Coronary artery (tissue), 2 donors: ENCODE results near the gene SYT7.

Experiments
- DNase-seq: peaks from one replicate; pipeline ENCODE4 v3.0.0-alpha.2; 2017; ENCODE audit warnings: low spot score
- H3K27ac ChIP-seq, 2 donors: fragments of 200-600 bp; sonication (generic); one replicate each; pipeline ENCODE4 v1.5.1; 2016 to 2019
- H3K4me3 ChIP-seq: fragments of 200-600 bp; sonication (generic); 2 replicates; pipeline ENCODE4 v1.5.1; 2016; ENCODE audit warnings: mild to moderate bottlenecking, moderate library complexity
- TF ChIP-seq, protein P1 (sequence below): fragments of 200-600 bp; sonication (generic); IDR thresholded peaks from one replicate; pipeline ENCODE4 v1.5.1; 2019; ENCODE audit warnings: antibody characterized with exemption

SYT7 gene

DNA sequence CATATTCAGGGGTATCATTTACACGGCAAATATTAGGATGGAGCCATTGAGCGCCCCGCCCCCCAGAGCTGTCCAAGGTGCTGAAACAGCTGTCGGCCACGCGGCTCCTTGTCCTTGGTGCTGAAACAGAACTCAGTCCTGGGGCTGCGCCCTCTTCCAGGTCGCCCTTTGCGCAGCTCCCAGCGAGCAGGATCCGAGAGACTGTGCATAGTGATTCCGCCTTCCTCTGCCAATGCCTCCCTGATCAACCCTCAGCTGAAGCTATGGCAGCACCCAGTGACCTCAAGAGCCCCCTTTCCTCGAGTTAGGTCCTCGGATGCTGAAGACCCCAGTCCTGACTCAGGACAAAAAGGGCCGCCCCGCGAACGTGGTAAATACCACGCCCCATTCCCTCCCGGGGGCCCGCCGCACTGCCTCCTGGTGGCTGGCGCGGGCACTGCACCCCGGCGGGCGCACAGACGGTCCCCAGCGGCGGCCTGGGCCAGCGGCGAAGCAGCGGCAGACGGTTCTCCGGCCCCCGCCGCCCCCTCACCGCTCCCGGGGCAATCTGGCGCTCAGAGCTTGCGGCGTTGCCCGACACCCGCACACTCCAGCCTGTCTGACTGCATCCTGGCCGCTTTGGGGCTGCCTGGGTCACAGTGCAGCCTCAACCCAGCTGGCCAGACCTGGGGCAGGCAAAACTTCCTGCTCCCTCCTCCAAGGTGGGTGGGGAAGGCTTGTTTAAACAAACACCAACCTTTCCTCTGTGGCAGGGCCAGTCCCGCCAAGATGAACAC lies 13.4 kb downstream of the SYT7 start:
- Histone ChIP-seq H3K27ac (no peak overlapping the region), H3K4me3 (no peak overlapping the region)
- TF ChIP-seq, protein P1, sequence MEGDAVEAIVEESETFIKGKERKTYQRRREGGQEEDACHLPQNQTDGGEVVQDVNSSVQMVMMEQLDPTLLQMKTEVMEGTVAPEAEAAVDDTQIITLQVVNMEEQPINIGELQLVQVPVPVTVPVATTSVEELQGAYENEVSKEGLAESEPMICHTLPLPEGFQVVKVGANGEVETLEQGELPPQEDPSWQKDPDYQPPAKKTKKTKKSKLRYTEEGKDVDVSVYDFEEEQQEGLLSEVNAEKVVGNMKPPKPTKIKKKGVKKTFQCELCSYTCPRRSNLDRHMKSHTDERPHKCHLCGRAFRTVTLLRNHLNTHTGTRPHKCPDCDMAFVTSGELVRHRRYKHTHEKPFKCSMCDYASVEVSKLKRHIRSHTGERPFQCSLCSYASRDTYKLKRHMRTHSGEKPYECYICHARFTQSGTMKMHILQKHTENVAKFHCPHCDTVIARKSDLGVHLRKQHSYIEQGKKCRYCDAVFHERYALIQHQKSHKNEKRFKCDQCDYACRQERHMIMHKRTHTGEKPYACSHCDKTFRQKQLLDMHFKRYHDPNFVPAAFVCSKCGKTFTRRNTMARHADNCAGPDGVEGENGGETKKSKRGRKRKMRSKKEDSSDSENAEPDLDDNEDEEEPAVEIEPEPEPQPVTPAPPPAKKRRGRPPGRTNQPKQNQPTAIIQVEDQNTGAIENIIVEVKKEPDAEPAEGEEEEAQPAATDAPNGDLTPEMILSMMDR = no peak
- no peak for DNase-seq

DNA sequence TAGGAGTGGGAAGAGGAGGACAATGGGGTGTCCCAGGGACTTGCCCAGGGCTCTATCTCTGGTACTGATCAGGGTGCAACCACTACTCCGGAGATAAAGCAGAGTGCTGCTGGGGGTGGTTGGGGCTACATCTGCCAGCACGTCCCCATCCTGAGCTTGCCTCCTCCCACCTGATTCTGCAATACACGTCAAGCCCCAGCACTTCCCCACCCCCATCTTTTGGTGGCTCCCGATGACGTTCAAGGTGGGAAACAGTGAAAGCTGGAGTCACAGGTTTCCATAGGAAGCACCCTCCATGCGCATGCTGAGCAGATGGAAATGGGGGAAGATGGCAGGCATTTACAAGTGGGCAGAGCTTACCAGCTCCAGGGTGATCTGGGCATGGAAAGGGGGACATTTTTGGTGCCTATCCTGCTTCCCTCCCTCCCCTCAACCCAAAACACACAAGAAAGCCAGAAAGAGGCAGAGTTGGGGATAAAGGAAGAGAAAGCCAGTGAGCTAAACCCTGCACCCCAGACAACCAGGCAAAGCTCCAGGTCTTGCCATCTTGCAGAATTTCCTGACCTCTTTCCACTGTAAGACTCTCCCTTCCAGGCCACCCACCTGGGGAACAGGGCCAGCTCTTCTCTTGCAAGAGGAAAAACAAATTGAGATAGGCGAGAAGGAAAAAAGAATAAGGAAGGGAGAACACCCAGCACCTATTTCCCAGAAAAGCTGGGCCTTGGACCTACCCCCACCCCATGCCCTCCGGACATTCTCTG lies 15.8 kb downstream of the SYT7 start:
- no peak overlapping the region for H3K27ac ChIP-seq
- DNase-seq = no peak
- H3K4me3 ChIP-seq = no peak overlapping the region
- TF ChIP-seq, protein P1 = no peak

DNA sequence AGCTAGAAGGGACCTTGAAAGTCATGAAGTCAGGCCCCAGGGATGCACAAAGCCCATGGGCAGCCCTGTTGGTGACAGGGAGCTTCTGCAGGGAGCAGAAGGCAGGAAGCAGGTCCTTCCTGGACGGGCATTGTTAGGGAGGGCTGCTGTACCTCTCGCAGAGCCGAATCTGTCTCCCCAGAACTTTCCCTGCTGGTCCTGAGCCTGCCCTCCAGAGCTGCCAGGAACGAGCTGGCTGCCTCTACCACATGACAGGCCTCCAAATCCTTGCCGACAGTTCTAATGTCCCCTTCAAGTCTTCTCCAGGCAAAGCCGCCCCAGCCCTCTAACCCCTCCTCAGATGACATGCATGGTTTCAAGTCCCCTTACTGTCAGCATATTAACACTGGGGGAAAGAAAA lies 20.1 kb downstream of the SYT7 start:
- no peak overlapping the region for H3K27ac ChIP-seq
- TF ChIP-seq, protein P1 = no peak
- no peak for DNase-seq
- no peak overlapping the region for H3K4me3 ChIP-seq

DNA sequence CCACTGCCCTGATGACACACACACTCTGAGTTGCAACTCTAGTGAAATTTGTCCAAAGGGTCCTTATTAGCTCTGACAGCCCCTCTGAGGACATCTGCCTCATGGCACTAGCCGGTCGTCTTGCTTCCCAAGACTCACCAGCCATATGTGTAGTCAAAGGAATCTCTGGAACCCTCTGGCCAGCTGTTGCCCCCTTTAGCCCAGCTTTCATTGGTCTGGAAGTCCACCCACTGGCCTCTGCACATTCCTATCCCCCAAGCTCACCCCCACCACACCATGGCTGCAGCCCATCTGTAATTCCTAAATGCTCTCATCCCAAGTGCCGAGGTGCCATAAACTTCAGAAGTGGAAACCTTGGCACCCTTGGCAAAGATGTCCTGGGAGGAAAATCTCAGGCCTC lies 24.3 kb downstream of the SYT7 start:
- Histone ChIP-seq H3K27ac (no peak overlapping the region), H3K4me3 (no peak overlapping the region)
- TF ChIP-seq, protein P1 = no peak
- no peak for DNase-seq

DNA sequence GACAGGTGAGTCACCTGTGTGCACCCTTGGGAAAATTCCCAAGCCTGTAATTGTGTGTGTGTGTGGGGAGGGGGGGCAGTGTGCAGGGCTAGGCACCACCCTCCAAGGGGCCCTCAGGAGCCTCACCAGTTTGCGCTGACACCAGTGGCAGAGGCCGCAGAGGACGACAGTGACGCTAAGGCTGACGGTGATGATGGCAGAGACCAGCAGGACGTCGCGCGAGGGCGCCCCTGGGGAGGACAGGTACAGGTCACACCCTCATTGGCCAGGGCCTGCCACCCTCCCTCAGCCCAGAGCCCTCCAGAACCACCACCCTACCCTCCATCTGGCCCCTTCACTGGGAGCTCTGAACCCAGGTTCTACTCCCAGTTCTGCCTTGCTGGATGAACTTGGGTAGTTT lies 24.9 kb downstream of the SYT7 start:
- Histone ChIP-seq H3K27ac (no peak overlapping the region), H3K4me3 (no peak overlapping the region)
- TF ChIP-seq, protein P1 = no peak
- no peak for DNase-seq

DNA sequence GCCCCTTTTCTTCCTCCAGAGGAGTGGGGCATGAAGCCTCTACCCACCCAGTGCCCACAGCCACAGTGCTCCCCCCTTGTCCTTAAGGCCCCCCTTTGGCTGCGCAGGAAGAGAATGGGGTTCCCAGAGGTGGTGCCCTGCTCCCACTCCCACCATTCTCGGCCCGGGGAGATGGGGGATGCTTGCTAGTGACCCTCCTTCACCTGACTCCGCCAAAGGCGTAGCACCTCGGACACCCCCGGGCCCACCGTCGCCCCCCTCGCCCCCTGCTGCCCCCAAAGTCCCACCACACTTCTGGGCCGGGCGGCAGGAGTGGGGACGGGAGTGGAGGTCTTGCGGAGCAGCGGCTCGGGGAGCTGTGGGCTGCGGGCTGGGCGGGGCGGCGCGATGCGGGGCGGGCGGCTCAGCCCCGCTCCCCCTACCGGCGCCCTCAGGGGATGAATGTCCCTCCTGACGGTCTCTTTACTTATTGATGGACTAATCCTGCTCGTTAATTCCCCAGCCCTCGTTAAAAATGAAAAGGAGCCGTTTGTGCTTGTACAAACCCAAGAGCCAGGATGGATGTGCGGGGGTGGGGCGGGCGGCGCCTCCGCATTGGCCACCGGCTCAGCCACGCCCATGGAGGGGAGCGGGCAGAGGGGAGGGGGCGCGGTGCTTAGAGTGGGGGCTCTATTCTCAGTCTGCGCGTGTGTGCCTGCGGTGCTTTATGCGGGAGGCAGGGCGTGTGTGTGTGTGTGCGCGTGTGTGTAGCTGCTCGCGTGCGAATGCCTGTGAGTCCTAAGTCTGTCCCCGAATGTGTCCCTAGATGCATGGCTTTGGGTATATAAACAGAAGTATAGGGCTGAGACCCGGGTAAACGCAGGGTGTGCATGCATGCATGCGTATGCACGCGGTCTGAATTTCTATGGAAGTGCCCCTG lies 25.6 kb downstream of the SYT7 start:
- DNase-seq = no peak
- Histone ChIP-seq H3K4me3 (peak overlapping the region; percentile 28), H3K27ac (no peak overlapping the region)
- TF ChIP-seq, protein P1 = no peak
